Peyer's patch (tissue), 4 donors: Measurements from ENCODE around the gene PRXL2B. TPM values are rescaled to one million over a fixed set of nuclear protein-coding genes. Genes with fewer than 3 reads are reported as not detected.

ENCODE experiments used
- DNase-seq, 3 donors: peaks; one replicate each; pipeline ENCODE4 v3.0.0-alpha.2; 2017 to 2019
- H3K27ac ChIP-seq, 4 donors: fragments of 200-600 bp; sonication (generic); one replicate each; pipeline ENCODE4 v1.5.1; 2016 to 2019
- H3K27me3 ChIP-seq, 2 donors: fragments of 200-600 bp; sonication (generic); one replicate each; pipeline ENCODE4 v1.5.1; 2019
- H3K36me3 ChIP-seq, 3 donors: fragments of 200-600 bp; sonication (generic); one replicate each; pipeline ENCODE4 v1.5.1; 2016 to 2019
- H3K4me1 ChIP-seq, 4 donors: fragments of 200-600 bp; sonication (generic); one replicate each; pipeline ENCODE4 v1.5.1; 2016 to 2019
- H3K4me3 ChIP-seq, 4 donors: fragments of 200-600 bp; sonication (generic); 1 replicate in 3 of 4; 2 replicates in 1 of 4; pipeline ENCODE4 v1.5.1; 2016 to 2019; ENCODE audit warnings: mild to moderate bottlenecking in 1 of 4
- H3K9me3 ChIP-seq, 4 donors: fragments of 200-600 bp; sonication (generic); one replicate each; pipeline ENCODE4 v1.5.1; 2016 to 2019; ENCODE audit warnings: mild to moderate bottlenecking in 1 of 4
- CTCF ChIP-seq, 6 experiments: fragments of 450-650 bp in 4 of 6; fragments of 200-600 bp in 2 of 6; sonication (generic) in 1 of 6; IDR thresholded peaks; one replicate each; pipeline ENCODE4 v1.5.1; 2017 to 2019; ENCODE audit warnings: antibody characterized with exemption in 6 of 6, mild to moderate bottlenecking in 3 of 6, moderate library complexity in 1 of 6
- POLR2A ChIP-seq, 2 donors: fragments of 450-650 bp; IDR thresholded peaks; one replicate each; pipeline ENCODE4 v1.5.1; 2017; ENCODE audit warnings: antibody characterized with exemption in 2 of 2, mild to moderate bottlenecking in 2 of 2, moderate library complexity in 2 of 2
- total RNA-seq, 4 donors: library from RNA; depleted of rRNA; stranded (reverse); fragments of >200 nt; gene quantifications; one replicate each; pipeline ENCODE4 v1.1.0, GENCODE V29; 2016

Gene PRXL2B
- total RNA-seq, 4 donors from 2014 or later = 41.3 to 79.5 (median 59.0) TPM

GRCh38 chr1:2628191-2628932 is 41.8 kb downstream of the PRXL2B start:
- TF ChIP-seq POLR2A (IDR thresholded peaks at IDR 0.05) = no peak
- TF ChIP-seq CTCF (IDR thresholded peaks at IDR 0.05) = no peak
- Histone ChIP-seq H3K4me1 (peaks cover 0 to 30% (median 2%) of the 10 kb centered on the region in 4 donors), H3K4me3 (peak overlapping the region in 1 of 4 donors; percentile 10), H3K9me3 (no peaks in the 10 kb centered on the region), H3K27ac (no peak overlapping the region), H3K27me3 (peaks cover 0 to 24% of the 10 kb centered on the region in 2 donors), H3K36me3 (no peaks in the 10 kb centered on the region)
- peak in 2 of 3 donors; percentile 44 to 47 for DNase-seq

GRCh38 chr1:2628933-2629626 is 42.5 kb downstream of the PRXL2B start:
- Histone ChIP-seq H3K9me3 (no peaks in the 10 kb centered on the region), H3K4me1 (peaks cover 0 to 30% (median 2%) of the 10 kb centered on the region in 4 donors), H3K4me3 (peak overlapping the region in 1 of 4 donors; percentile 10), H3K36me3 (no peaks in the 10 kb centered on the region), H3K27ac (no peak overlapping the region), H3K27me3 (peaks cover 0 to 24% of the 10 kb centered on the region in 2 donors)
- no peak for TF ChIP-seq POLR2A (IDR thresholded peaks at IDR 0.05)
- TF ChIP-seq CTCF (IDR thresholded peaks at IDR 0.05) = no peak
- no peak for DNase-seq

GRCh38 chr1:2629627-2630497 is 43.3 kb downstream of the PRXL2B start:
- Histone ChIP-seq H3K4me1 (peaks cover 0 to 30% (median 2%) of the 10 kb centered on the region in 4 donors), H3K36me3 (no peaks in the 10 kb centered on the region), H3K9me3 (no peaks in the 10 kb centered on the region), H3K4me3 (no peak overlapping the region), H3K27me3 (peaks cover 0 to 24% of the 10 kb centered on the region in 2 donors), H3K27ac (no peak overlapping the region)
- TF ChIP-seq CTCF (IDR thresholded peaks at IDR 0.05) = no peak
- TF ChIP-seq POLR2A (IDR thresholded peaks at IDR 0.05) = no peak
- DNase-seq = no peak

GRCh38 chr1:2630498-2631135 is 44.0 kb downstream of the PRXL2B start:
- H3K27ac ChIP-seq = peak overlapping the region in 2 of 4 donors; percentile 78 to 85
- H3K4me1 ChIP-seq = peaks cover 0 to 30% (median 2%) of the 10 kb centered on the region in 4 donors
- H3K9me3 ChIP-seq = no peaks in the 10 kb centered on the region

More at GRCh38 chr1:2630498-2631135, 44.0 kb downstream of the PRXL2B start:
- no peak for TF ChIP-seq POLR2A (IDR thresholded peaks at IDR 0.05)
- TF ChIP-seq CTCF (IDR thresholded peaks at IDR 0.05) = no peak
- no peak for DNase-seq
- Histone ChIP-seq H3K36me3 (no peaks in the 10 kb centered on the region), H3K27me3 (peaks cover 0 to 24% of the 10 kb centered on the region in 2 donors), H3K4me3 (no peak overlapping the region)
